Endothelial cell of umbilical vein (primary cell): Measurements from ENCODE around the gene TCERG1L. TPM values are rescaled to one million over a fixed set of nuclear protein-coding genes. Genes with fewer than 3 reads are reported as not detected.

Source experiments
- BruUV-seq: library from RNA; stranded (reverse); fragments of 400-500 nt; replicated peaks from 2 replicates; lab custom pipeline; 2021; lab: Mats Ljungman, UMichigan
- CTCF ChIA-PET: fragments of 300-600, 350-600 bp; sonication (Branson Sonifier 250); formaldehyde crosslinking; loops from one replicate; lab custom pipeline; 2021; ENCODE audit warnings: antibody characterized with exemption, inconsistent platforms; lab: Charles Lee
- POLR2A ChIA-PET: fragments of 300-600, 350-600 bp; sonication (Branson Sonifier 250); formaldehyde crosslinking; loops from one replicate; lab custom pipeline; 2021; ENCODE audit warnings: antibody characterized with exemption, inconsistent platforms; lab: Charles Lee
- DNase-seq: peaks from one replicate; pipeline ENCODE4 v3.0.0-alpha.2; 2011; ENCODE audit warnings: low read depth, low spot score
- FAIRE-seq: peaks from 2 replicates; lab custom pipeline; 2011; peaks lifted over from hg19 to GRCh38; lab: Jason Lieb, UNC
- H2AFZ ChIP-seq: 2 replicates; pipeline ENCODE4 v1.6.0; 2012; ENCODE audit warnings: low read depth, low read length, control low read depth, inconsistent platforms
- H3K27ac ChIP-seq: 2 replicates; pipeline ENCODE4 v1.5.1; 2011; ENCODE audit warnings: low read depth, mild to moderate bottlenecking, control low read depth, low read length, moderate library complexity; ENCODE audit not compliant: insufficient read depth
- H3K27me3 ChIP-seq, 2 experiments: 2 replicates each; pipeline versions ENCODE4 v1.6.0 to v1.6.1; 2011; ENCODE audit warnings: low read length in 2 of 2, mixed read lengths in 1 of 2; ENCODE audit not compliant: control insufficient read depth in 2 of 2, insufficient read depth in 2 of 2
- H3K36me3 ChIP-seq, 2 experiments: 2 replicates in 1 of 2; 3 replicates in 1 of 2; pipeline ENCODE4 v1.5.1; 2011; ENCODE audit warnings: low read length in 2 of 2, mild to moderate bottlenecking in 1 of 2, moderate library complexity in 1 of 2; ENCODE audit not compliant: control insufficient read depth in 2 of 2, insufficient read depth in 2 of 2; ENCODE audit errors: extremely low read depth in 1 of 2
- H3K4me1 ChIP-seq: 3 replicates; pipeline ENCODE4 v1.5.1; 2011; ENCODE audit warnings: mild to moderate bottlenecking, low read length; ENCODE audit not compliant: control insufficient read depth, insufficient read depth; ENCODE audit errors: extremely low read depth
- H3K4me2 ChIP-seq: 2 replicates; pipeline ENCODE4 v1.6.1; 2011; ENCODE audit warnings: low read length, control low read depth, mixed read lengths; ENCODE audit not compliant: insufficient read depth
- H3K4me3 ChIP-seq, 3 experiments: fragments of 200-600 bp in 1 of 3; sonication (generic), shearing (Covaris generic) in 1 of 3; replicated peaks in 1 of 3; 2 replicates each; pipeline ENCODE4 v1.5.1; 2011 to 2016; ENCODE audit warnings: control low read depth in 3 of 3, low read length in 3 of 3, mild to moderate bottlenecking in 2 of 3, inconsistent platforms in 1 of 3, low read depth in 1 of 3, moderate library complexity in 1 of 3; ENCODE audit not compliant: insufficient read depth in 1 of 3
- H3K79me2 ChIP-seq: 2 replicates; pipeline ENCODE4 v1.6.0; 2012; ENCODE audit warnings: low read length, inconsistent platforms; ENCODE audit not compliant: control insufficient read depth, insufficient read depth
- H3K9ac ChIP-seq: replicated peaks from 2 replicates; pipeline ENCODE3; 2011; ENCODE audit warnings: low read length, control low read depth; ENCODE audit not compliant: insufficient read depth; ENCODE audit errors: extremely low read depth
- H3K9me1 ChIP-seq: replicated peaks from 3 replicates; pipeline ENCODE4 v1.6.0; 2011; ENCODE audit warnings: mild to moderate bottlenecking, low read length; ENCODE audit not compliant: control insufficient read depth, insufficient read depth; ENCODE audit errors: extremely low read depth
- H3K9me3 ChIP-seq: replicated peaks from 2 replicates; pipeline ENCODE4 v1.5.1; 2012; ENCODE audit warnings: low read length, inconsistent platforms; ENCODE audit not compliant: control insufficient read depth, insufficient read depth
- H4K20me1 ChIP-seq: replicated peaks from 2 replicates; pipeline ENCODE3; 2011; ENCODE audit warnings: mild to moderate bottlenecking, low read length; ENCODE audit not compliant: control insufficient read depth, insufficient read depth; ENCODE audit errors: extremely low read depth
- GATA2 ChIP-seq: IDR thresholded peaks from 2 replicates; pipeline ENCODE4 v1.7.0; 2011; ENCODE audit warnings: low read depth, mild to moderate bottlenecking, moderate library complexity, mixed read lengths, low read length; ENCODE audit not compliant: insufficient read length, insufficient read depth
- JUN ChIP-seq: IDR thresholded peaks from 2 replicates; pipeline ENCODE4 v1.6.1; 2011; ENCODE audit warnings: borderline replicate concordance, low read depth; ENCODE audit not compliant: insufficient read length, insufficient read depth
- MYC ChIP-seq: IDR thresholded peaks from one replicate; pipeline ENCODE4 v1.6.1; 2011; ENCODE audit warnings: mild to moderate bottlenecking, low read depth, low read length
- dilution Hi-C: fragments of 300-500 bp; cut with MboI; formaldehyde crosslinking; loops from one replicate; pipeline ENCODE4 v1.15.0; 2019; ENCODE audit warnings: low sequenced_read_pairs; ENCODE audit not compliant: extremely low pct_ligation_motif_present
- intact Hi-C: fragments of 100-400 bp; cut with micrococcal nuclease; formaldehyde crosslinking; loops from one replicate; pipeline ENCODE4 v1.10.0; 2022
- polyA plus RNA-seq, 4 experiments: library from polyadenylated mRNA; depleted of rRNA in 3 of 4; stranded (reverse) in 3 of 4; unstranded in 1 of 4; fragments of >200 nt; gene quantifications; 2 replicates each; pipeline versions ENCODE4 v1.2.1 to v1.2.3, GENCODE V29; 2011 to 2012; ENCODE audit warnings: missing spikeins in 1 of 4
- total RNA-seq: library from RNA; stranded (reverse); gene quantifications from 2 replicates; pipeline ENCODE4 v1.2.3, GENCODE V29; 2021
- TF ChIP-seq, protein P1 (sequence below), 2 donors: IDR thresholded peaks; 1 replicate in 1 of 2; 2 replicates in 1 of 2; pipeline ENCODE4 v1.5.1; 2011; ENCODE audit warnings: low read length in 2 of 2, mild to moderate bottlenecking in 2 of 2, moderate library complexity in 2 of 2, control low read depth in 1 of 2, inconsistent platforms in 1 of 2, low read depth in 1 of 2; ENCODE audit not compliant: insufficient read depth in 1 of 2; ENCODE audit errors: extremely low read depth in 1 of 2
- TF ChIP-seq, protein P2 (sequence below): IDR thresholded peaks from 2 replicates; pipeline ENCODE4 v1.6.1; 2011; ENCODE audit not compliant: insufficient read depth, insufficient read length

TCERG1L gene
- total and polyA plus RNA-seq, 2 donors (not counting 3 experiments of a cell fraction or from before 2014, with no cell fraction given) = not detected

DNA sequence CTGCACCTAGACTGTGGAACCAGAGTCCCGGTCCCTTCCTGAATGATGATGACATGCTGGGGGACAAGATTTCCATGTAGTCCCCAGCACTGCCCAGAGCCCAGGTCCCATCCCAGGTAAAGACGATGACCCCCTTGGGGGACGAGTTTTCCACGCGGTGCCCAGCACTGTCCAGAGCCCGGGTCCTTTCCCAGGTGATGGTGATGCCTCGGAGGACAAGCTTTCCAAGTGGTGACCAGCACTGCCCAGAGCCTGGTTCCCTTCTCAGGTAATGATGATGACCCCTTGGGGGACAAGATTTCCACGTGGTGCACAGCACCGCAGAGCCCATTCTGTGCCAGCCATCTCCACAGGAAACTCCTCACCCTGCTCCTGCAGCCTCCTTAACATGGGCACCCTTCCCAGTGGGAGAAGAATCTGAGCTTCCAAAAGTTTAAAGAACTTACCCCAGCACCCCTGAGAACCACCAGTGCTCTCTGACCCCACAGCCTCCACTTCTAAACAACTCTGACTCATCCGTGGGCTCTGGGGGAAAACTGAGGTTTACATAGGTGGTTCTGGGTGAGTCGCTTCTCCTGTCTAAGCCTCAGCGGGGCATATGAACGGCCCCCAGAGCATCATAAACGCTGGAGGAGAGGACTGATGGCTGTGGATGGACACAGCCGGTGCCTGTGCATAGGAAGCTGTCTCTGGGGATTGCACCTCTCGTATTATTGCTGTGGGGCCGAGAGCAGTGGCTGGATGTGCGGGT is 233.2 kb downstream of the TCERG1L start:
- POLR2A ChIA-PET = no interaction called here
- no peak overlapping the region for H3K27ac ChIP-seq
- H4K20me1 ChIP-seq = no peaks in the 10 kb centered on the region
- no peaks in the 10 kb centered on the region for H3K9me1 ChIP-seq
- peaks cover 7% of the 10 kb centered on the region for H3K9me3 ChIP-seq
- H3K4me3 ChIP-seq = no peak overlapping the region
- H2AFZ ChIP-seq = no peak overlapping the region
- FAIRE-seq (no peak), DNase-seq (no peak)
- intact Hi-C loops = no loop called here
- no peaks in the 10 kb centered on the region for H3K36me3 ChIP-seq
- no peak overlapping the region for H3K9ac ChIP-seq
- TF ChIP-seq, protein P1, sequence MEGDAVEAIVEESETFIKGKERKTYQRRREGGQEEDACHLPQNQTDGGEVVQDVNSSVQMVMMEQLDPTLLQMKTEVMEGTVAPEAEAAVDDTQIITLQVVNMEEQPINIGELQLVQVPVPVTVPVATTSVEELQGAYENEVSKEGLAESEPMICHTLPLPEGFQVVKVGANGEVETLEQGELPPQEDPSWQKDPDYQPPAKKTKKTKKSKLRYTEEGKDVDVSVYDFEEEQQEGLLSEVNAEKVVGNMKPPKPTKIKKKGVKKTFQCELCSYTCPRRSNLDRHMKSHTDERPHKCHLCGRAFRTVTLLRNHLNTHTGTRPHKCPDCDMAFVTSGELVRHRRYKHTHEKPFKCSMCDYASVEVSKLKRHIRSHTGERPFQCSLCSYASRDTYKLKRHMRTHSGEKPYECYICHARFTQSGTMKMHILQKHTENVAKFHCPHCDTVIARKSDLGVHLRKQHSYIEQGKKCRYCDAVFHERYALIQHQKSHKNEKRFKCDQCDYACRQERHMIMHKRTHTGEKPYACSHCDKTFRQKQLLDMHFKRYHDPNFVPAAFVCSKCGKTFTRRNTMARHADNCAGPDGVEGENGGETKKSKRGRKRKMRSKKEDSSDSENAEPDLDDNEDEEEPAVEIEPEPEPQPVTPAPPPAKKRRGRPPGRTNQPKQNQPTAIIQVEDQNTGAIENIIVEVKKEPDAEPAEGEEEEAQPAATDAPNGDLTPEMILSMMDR (IDR thresholded peaks at IDR 0.05; ENCODE audit: extremely low read depth in 1 of 2, insufficient read depth in 1 of 2, low read depth in 1 of 2, low read length in 2 of 2) = no peak
- TF ChIP-seq, protein P2, sequence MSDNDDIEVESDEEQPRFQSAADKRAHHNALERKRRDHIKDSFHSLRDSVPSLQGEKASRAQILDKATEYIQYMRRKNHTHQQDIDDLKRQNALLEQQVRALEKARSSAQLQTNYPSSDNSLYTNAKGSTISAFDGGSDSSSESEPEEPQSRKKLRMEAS = no peak
- TF ChIP-seq JUN = no peak
- CTCF ChIA-PET = no interaction called here
- no TSS peak for BruUV-seq
- no peaks in the 10 kb centered on the region for H3K27me3 ChIP-seq
- dilution Hi-C loops = no loop called here
- H3K79me2 ChIP-seq = no peaks in the 10 kb centered on the region
- no peaks in the 10 kb centered on the region for H3K4me1 ChIP-seq
- H3K4me2 ChIP-seq = no peak overlapping the region

DNA sequence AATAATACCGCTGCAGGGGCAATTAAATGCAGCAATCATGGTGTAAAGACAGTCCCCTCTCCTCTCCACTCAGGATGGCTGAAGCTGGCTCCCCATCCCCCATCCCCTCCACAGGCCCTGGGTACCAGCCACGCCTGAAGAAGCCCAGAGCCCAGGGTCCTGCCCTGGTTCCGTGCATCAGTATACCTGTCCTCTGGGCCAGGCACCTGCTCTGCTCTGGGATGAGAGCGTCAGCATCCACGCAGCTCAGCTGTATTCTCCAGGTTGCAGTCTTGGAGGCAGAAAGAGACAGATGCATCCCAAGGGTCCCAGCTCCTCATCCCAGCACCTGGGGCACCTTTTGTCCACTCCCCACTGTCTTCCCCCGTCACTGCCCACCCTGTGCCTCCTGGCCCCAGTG is 233.8 kb downstream of the TCERG1L start:
- BruUV-seq = no TSS peak
- dilution Hi-C loops = no loop called here

More for the DNA sequence above, 233.8 kb downstream of the TCERG1L start:
- Histone ChIP-seq H3K36me3 (no peaks in the 10 kb centered on the region), H2AFZ (no peak overlapping the region), H3K79me2 (no peaks in the 10 kb centered on the region), H4K20me1 (no peaks in the 10 kb centered on the region), H3K4me3 (no peak overlapping the region), H3K9me3 (peaks cover 7% of the 10 kb centered on the region), H3K4me2 (no peak overlapping the region), H3K4me1 (no peaks in the 10 kb centered on the region), H3K27me3 (no peaks in the 10 kb centered on the region), H3K9me1 (no peaks in the 10 kb centered on the region), H3K27ac (no peak overlapping the region), H3K9ac (no peak overlapping the region)
- TF ChIP-seq MYC = no peak
- TF ChIP-seq GATA2 = no peak
- DNase-seq (no peak), FAIRE-seq (no peak)
- intact Hi-C loops = no loop called here
- ChIA-PET POLR2A (no interaction called here), CTCF (no interaction called here)
